GM12892 (cell line): ENCODE results near the gene PADI2.
A peak's percentile ranks its signal among the peaks of the same experiment; 100 is the strongest.

ENCODE experiments used
- DNase-seq: peaks from one replicate; pipeline ENCODE4 v3.0.0; 2011; ENCODE audit not compliant: insufficient read length
- FAIRE-seq: peaks from 2 replicates; lab custom pipeline; 2011; peaks lifted over from hg19 to GRCh38; lab: Jason Lieb, UNC
- POLR2A ChIP-seq: IDR thresholded peaks from 2 replicates; pipeline ENCODE4 v1.6.1; 2011; ENCODE audit warnings: low read depth, low read length, control low read depth
- POLR2AphosphoS5 ChIP-seq: IDR thresholded peaks from 2 replicates; pipeline ENCODE4 v1.6.1; 2011; ENCODE audit warnings: low read depth, low read length, control low read depth
- TAF1 ChIP-seq: IDR thresholded peaks from 2 replicates; pipeline ENCODE4 v1.6.1; 2011; ENCODE audit warnings: low read depth, mild to moderate bottlenecking, control low read depth, low read length, borderline replicate concordance

Gene PADI2

GRCh38 chr1:17108360-17108759, 10.9 kb downstream of the PADI2 start:
- TF ChIP-seq TAF1 (no peak), POLR2A (no peak)
- DNase-seq (no peak), FAIRE-seq (no peak)

DNA sequence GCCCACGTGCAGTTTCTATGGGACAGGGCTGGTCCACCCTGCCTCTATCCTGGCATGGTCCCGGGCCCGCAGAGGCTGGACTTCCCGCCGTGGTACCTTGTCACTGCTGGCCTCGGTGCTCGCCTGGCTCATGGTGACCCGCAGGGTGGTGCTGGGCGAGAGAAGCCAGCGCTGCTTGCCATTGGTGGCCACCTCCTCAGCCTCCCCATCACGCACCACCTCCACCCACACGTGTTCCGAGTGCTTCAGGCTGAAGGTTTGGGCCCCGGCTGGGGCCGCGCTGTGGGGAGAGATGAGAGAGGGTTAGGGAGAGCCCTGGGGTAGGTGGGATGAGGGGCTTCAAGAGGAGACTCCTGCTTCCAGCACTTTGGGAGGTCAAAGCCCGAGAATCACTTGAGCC, 14.5 kb downstream of the PADI2 start:
- FAIRE-seq (no peak), DNase-seq (no peak)
- no peak for TF ChIP-seq TAF1
- TF ChIP-seq POLR2AphosphoS5, result no peak
- no peak for TF ChIP-seq POLR2A

DNA sequence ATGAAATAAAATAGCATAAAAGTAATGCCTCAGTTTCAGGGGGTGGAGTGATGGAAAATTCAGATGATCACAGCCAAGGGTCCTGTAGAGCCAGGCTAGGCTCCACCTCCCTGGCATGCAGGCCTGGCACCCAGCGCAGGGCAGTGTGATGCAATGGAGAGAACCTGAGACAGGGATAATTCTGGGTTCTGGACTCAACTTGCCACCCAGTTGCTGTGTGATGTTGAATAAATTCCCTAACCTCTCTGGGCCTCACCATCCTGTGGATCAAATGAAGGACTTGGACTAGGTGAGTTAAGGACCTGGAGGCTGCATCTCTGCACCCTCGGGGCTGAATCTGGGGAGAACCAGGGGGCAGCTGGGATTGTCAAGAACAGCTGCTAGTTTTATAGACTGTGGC, 17.0 kb downstream of the PADI2 start:
- FAIRE-seq, result no peak
- no peak for DNase-seq
- TF ChIP-seq POLR2AphosphoS5 (no peak), POLR2A (no peak), TAF1 (no peak)

DNA sequence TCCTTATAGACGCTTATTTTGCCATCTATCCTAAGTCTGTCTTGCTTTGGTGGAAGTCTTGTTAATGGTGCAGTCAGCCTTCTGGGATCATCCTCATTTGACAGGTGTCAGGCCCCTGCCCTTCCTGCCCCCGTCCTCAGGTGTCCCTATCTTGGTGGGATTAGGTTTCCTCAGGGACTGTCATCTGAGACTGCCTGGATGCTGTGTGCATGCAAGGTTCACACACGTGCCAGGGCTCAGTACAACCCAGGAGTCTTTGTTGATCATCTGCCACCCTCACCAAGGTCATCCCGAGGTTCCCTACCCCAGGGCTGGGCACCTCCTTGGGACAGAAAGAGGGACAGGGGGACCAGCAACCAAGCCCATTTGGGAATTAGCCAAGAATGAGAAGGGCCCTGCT, 18.0 kb downstream of the PADI2 start:
- DNase-seq (no peak), FAIRE-seq (no peak)
- no peak for TF ChIP-seq POLR2AphosphoS5
- no peak for TF ChIP-seq POLR2A
- no peak for TF ChIP-seq TAF1

GRCh38 chr1:17099616-17100340, 19.5 kb downstream of the PADI2 start:
- TF ChIP-seq POLR2A (no peak), TAF1 (no peak), POLR2AphosphoS5 (no peak)
- DNase-seq (no peak), FAIRE-seq (no peak)

DNA sequence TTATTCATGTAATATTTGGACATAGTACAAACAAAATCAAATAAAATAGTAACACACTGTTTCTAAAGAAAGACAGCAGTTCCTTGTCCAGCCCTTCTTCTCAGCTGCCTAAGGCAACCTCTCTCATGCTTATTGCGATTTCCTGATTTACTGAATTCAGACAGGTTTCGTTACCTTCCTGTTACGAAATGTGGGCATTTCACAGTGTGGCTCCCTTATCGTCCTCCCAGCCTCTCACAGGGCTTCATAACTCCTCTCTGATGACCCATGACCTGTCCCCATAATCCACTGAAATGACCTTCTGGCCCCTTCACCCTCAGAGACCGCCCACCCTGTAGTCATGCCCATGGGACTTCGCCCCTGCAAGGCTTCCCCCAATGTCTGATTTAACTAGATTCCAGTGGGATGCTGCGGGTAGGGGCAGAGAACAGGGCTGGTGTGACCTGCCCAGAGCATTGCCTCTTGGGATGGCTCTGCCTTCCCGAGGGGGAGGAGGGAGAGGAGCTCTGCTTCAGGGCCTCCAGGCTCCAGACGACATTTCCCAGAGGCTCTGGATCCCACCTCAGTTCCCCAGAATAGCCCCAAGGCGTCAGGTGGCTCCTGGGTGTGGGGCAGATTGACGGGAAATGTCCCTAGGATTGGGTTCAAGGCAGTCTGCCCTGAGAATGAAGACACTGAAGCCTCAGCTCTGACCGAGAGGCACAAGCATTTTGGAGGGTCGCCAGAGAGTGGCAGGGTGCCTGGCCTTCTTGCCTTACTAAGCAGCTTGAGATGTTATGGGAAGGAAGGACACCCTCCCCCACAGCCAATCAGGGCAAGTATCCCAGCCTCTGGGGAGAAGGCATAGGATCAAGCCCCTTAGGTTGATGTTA, 20.6 kb downstream of the PADI2 start:
- TF ChIP-seq POLR2A (no peak), TAF1 (no peak), POLR2AphosphoS5 (no peak)
- FAIRE-seq (no peak), DNase-seq (no peak)

GRCh38 chr1:17097787-17098186, 21.5 kb downstream of the PADI2 start:
- no peak for DNase-seq
- TF ChIP-seq POLR2A (no peak), TAF1 (no peak), POLR2AphosphoS5 (no peak)
- FAIRE-seq, result no peak

- DNase-seq (no peak), FAIRE-seq (no peak)
- TF ChIP-seq POLR2A, result no peak
- TF ChIP-seq TAF1, result no peak
- TF ChIP-seq POLR2AphosphoS5, result no peak
Observed at GRCh38 chr1:17097147-17097546, 22.1 kb downstream of the PADI2 start.

- FAIRE-seq, result no peak
- TF ChIP-seq POLR2AphosphoS5 (no peak), POLR2A (no peak), TAF1 (no peak)
- DNase-seq, result no peak
Observed at GRCh38 chr1:17096584-17096983, 22.7 kb downstream of the PADI2 start.

DNA sequence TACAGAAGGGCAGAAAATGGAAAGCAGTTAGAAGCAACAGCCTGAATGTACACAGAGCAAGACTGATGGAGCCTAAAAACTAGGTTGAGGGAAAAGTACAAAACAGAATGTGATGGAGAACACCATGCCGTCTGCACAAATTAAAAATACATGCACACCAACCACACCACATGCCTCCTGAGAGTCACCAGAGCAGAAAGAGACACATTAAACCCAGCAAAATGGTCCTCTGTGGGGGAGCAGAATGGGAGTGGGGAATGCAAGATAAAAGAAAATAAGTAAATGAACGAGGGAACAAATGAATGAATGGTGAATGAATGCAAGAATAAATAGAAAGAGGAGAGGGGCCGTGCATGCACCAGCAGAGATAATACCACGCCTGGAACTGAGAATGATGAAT, 24.1 kb downstream of the PADI2 start:
- DNase-seq (no peak), FAIRE-seq (no peak)
- TF ChIP-seq TAF1, result no peak
- TF ChIP-seq POLR2AphosphoS5, result no peak
- TF ChIP-seq POLR2A, result no peak

DNA sequence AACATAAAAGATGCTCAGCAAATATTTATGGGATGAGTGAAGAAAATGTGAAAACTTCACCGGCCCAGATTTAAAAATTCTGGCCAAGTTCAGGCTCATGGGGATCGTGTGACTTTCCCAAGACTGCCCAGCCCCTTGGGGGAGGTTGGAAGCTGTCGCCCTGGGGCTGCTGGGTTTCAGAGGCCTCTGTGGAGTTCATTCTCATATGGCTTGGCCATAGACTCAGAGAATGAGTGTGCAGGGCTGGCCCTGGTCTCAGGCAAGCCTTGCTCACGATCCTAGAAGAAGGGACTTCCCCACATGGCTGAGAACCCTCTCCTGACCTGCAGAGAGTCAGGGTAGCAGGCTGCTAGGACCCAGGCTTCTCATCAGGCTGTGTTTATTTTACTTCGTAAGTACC, 24.6 kb downstream of the PADI2 start:
- FAIRE-seq (peak; percentile 74), DNase-seq (peak; percentile 43)
- TF ChIP-seq POLR2A, result no peak
- no peak for TF ChIP-seq POLR2AphosphoS5
- no peak for TF ChIP-seq TAF1

GRCh38 chr1:17093822-17094393, 25.3 kb downstream of the PADI2 start:
- no peak for FAIRE-seq
- DNase-seq, result no peak
- TF ChIP-seq POLR2AphosphoS5 (no peak), POLR2A (no peak), TAF1 (no peak)
